ENCODE data around the gene C1QL1. TPM values are rescaled to one million over a fixed set of nuclear protein-coding genes. Genes with fewer than 3 reads are reported as not detected.

Gene C1QL1
- total RNA-seq, 1 donor from 2014 or later, result 0.20 TPM

DNA sequence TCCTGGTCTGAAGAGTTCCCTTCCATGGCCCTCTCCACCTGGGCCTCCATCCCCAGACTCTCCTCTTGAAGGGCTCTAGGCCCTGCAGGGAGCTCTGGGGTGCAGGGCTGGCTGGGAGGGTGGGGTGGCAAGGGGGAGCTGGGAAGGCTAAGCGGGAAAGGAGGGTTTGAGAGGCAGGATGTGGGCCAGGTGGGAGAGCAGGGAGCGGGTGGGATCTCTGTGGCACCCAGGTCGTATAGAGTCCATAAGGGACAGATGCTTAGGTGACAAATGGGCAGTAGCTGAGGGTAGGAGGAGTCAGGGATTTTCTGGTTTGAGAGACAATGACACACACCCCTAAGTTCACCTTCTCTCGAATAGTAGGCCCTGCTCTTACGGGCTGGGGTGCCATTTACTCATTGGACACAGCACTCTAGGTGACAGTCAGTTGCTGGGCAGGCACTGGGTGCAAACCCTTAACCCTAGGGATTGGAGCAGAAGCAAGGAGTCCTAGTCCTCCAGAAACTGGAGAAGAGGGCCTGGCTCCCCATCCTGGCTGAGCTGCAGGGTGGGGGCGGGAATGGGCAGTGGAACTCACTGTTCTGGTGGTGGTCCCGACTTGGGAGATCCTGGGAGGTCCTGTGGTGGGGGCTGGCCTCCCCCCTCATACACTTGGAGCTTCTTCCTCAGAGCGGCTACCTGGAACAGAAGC is 35.9 kb downstream of the C1QL1 start:
- DNase-seq (ENCODE audit: low read depth, low spot score), result no peak

DNA sequence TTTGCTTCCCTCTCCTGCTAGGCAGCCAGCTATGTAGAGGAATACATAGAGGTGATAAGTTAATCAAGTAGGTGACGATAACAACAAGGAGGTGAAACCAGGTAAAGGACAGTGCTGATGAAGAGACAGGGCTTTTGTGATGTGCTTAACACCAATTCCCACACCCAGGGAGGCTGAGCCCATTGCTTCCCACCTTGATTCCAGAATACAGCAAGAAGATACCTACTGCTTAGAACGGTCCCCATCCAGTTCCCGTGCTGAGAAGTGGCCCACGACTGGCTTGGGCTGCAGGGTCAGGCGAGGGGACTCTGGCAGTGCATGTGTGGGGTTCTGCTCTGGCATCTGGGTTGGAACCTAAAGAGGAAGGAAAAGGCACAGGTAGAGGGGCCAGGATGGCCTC is 36.7 kb downstream of the C1QL1 start:
- no peak for DNase-seq (ENCODE audit: low read depth, low spot score)

DNA sequence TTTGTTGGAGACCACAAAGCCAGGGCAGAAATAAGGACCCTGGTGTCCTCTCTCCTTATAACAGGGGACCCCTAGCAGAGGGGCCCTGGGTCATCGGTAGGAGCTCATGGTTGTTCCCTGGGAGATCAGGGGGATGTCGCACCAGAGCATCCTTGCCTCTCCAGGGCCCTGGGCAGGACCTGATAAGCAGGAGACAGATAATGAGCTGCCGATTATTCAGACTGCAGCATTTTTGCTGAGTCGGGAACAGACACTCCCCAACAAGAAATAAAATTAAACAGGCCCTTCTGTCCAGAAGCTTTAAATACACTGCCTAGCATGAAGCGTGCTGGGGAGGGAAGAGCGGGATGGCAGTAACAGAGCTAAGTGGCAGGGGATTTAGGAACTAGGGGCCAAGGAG is 37.4 kb downstream of the C1QL1 start:
- DNase-seq (ENCODE audit: low read depth, low spot score), result no peak

DNA sequence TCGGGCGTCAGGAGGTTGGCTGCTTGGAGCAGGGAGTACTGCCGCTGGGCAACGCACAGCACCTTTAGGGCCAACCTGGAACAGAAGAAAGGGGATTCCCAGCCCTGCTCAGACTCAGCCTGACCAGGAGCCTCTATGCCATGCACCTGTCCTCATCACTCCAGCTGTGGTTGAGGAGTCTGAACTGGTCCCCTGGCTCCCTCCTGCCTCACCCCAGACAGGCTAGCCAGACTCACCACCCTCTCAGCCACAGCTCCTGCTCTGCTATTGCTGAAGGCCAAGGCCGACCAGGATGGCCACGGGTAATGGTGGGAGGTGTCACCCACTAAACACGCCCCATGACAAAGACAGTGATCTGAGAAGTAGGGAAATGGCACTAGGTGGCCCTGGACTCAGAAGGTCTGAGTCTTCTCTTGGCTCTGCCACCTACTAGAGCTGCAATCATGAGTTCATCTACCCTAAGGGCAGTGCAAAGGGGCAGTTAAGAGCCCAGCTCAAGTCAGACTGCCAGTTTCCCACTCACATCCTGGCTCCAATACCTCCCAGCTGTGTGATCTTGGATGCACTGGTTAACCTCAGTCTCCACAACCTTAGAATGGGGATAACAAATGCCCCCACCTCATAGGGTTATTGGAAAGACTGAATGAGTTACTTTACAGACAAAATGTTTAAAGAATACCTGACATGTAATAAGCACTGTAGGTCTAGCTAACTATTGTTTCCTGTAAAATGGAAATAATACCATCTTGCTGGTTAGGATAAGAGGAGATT is 39.0 kb downstream of the C1QL1 start:
- DNase-seq (ENCODE audit: low read depth, low spot score), result no peak

DNA sequence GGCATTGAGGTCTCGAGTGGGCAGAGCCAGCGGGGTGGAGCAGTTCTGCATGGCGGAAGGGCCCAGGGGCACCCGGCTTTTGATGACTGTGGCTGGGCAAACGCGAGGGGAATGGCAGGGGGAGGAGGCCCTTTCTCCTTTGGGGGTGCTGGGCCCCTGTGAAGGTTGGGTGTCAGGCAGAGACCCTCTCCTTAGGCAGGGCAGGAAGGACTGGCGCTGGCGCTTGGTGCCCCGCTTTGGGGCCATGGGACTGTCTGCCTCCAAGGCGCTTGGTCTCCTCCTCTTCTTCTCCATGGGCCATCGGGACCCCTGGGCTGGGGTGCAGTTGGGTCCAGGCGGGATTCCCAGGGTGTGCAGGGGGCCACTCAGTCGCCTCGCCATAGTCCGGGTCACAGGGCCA is 40.0 kb downstream of the C1QL1 start:
- no peak for DNase-seq (ENCODE audit: low read depth, low spot score)

DNA sequence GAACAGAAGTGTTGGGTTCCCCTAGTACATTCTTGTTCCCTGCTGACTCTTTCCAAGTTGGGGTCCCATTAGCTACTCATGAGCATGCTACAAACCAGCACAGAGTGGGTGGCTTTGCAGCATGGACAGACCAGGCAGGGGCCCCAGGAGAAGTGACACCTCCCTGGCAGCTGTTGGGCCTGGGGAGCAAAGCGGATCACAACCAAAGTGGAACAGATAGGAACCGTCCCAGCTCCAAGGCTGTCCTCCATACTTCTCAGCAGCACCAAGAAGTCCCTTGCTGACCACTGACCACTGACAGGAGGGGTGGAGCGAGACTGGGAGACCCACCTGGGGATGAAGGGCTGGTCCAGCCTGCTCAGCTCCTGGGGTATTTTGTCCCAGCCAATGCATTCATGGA is 40.4 kb downstream of the C1QL1 start:
- DNase-seq (ENCODE audit: low read depth, low spot score), result no peak

DNA sequence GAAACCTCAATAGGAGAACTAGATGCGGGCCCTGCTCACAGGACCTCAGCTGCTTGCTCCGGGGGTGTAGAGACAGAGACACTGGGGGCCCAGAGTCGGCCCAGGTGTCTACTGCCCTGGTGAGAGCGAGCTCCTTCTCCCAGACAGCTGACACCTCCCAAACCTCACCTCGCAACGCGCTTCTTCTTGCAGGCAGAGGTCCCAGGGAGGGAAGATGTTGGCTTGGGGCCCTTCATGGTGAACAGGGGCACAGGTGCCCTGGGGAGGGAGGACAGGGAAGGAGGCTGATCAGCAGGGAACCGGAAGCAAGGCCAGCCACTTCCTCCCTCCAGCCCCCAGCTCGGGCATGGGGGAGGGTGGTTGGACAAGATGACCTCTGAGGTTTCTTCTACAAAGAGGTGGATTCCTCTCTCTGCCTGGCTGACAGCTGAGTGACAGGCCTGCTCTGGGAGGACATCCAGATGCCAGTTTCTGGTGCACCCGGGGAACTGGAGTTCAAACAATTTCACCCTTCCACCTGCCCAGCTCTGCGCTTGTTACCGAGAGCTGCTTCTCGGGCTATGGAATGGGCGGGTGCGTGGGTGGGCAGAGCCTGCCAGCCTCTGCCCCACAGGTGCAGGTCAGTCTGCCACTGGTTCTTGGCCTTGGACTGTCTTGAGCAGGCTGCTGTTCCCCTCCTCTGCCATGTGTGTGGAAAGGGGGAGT is 41.1 kb downstream of the C1QL1 start:
- no peak for DNase-seq (ENCODE audit: low read depth, low spot score)

DNA sequence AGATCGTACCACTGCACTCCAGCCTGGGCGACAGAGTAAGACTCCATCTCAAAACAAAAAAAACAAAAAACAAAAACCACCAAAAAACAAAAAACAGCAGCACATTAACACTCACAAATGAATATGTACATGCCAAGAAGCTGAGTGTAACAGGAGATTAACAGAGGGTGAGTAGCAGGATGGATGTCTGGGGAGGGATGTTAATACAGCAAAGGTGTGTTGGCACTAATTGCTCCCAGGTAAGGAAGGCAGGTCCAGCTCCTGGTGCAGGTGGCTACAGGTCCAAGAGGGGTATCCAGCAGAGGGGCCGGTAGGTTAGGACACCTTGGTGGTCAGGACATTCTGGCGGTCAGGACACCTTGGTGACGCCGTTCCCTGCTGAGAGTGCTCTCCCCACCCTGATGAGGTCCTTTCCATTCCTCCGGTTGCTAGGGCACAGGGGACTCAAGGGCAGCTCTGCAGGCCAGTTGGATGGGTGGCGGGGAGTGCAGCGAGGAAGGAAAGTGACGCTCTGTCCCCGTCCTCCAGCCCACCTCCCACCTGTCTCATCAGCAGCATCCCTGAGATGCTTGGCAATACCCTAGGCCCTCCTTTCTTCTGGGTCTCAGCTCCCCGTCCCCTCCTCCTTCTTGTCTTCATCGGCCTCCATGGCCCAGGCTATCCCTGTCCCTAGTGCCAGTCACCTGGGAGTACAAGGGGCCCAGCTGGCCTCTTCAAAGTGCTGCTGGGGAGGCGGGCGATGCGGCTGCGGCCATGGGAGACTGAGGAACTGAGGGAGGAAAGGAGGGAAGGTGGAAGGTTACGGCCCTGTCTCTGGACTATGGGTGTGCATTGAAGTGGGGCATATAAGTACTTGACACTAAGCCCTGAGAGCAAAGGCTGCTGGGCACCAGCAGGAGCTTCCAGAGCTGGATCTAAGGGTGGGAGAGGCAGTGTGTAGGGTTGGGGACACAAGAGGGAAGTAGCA is 42.1 kb downstream of the C1QL1 start:
- DNase-seq (ENCODE audit: low read depth, low spot score), result no peak

DNA sequence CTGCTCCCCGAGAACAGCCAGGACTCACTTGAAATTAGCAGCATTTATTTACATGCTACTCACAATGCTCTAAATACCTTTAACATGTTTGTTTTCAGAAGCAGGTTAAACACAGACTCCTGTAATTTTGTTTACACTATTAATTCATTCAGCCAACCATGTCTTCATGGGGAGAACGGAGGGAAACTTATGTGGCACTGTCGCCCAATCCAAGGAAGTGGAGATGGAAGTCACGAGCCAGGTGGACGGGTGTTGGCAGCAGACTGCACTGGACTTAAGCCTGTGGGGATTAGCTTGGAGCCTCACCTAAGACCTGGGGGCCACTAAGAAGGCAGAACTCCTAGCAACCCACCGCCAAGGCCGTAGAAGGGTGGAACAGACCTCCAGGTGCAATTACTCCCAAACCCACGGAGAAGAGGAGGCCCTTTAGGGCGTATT is 44.0 kb downstream of the C1QL1 start:
- no peak for DNase-seq (ENCODE audit: low read depth, low spot score)

DNA sequence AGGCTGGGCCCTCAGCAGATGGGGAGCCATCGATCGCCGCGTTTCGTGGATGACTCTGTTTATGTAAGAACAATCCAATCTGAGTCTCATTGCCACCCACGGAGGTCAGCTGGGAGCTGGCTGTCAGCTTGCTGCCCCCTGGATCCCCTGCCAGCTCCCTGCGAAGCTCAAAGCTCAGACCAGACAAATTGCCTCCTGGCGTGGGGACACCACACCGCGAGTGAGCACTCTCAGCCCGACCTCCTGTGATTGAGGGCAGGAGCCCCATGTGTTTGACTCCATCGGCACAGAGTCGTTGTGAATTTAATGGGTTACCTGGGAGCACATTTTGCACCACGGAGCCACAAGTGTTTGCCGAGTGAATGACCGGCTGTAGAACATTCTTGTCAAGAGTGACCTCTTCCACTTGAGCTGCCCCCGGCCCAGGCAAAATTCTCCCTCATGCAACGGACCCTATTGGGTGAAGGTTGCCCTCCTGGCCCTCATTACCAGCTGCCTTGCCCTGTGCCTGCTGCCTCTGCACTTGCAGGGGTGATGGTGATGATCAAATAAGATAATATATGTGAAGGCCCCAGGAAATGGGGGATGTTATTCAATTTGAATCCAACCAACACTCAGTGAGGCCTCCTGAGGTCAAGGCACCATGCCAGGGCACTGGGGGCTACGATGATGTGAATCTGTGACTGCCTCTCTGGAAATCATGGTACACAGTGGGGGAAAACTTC is 45.2 kb downstream of the C1QL1 start:
- DNase-seq (ENCODE audit: low read depth, low spot score), result no peak

DNA sequence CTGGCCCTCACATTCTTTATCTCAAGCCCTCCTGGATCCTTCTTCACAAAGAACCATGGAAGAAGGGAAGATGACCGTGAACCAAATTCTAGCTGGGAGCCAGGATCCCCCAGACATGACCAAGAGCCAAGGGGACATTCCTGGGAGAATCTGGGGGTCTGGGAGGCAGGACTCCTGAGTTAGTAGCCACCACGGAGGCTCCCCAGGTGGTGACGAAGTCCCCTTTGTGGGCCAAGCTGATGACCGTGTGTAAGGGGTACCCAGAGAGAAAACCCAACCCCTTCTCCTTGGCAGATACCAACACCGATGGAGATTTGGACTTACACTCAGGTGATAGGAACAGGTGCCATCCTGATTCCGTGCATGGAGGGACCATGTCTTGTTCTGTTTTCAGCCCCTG is 46.0 kb downstream of the C1QL1 start:
- DNase-seq (ENCODE audit: low read depth, low spot score), result no peak

DNA sequence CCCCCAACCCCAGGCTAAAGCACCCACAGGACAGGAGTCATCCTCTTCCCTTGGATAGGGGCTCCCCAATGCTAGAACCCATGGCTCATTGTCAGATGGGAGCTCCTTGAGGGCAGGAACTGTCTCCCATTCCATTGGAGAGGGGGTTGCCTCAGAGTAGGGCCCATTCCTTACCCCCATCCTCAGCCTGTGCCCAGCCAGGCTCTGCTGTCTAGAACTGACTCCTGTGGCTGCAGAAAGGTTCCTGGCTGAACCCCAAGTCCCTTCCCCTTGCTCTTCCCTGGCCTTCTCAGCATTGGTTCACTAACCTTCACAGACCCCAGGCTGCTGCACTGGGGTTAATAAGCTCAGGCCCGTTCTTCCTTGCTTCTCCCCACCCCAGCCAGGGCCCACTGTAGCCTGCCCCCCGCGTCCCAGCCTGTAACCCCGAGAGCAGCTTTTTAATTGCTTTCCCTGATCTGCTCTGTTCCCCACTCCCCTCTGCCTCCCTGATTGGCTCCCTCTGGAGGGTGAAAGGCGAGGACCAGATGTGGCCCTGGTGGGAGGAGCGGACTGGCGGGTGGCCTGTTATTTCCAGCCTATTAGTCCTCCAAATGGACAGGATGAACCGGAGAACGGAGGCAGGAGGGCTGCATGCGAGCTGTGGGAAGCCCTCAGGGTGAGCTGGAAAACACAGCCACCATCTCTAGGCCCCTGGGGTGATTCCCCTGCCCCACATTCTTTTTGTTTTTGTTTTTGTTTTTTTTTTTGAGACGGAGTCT is 46.8 kb downstream of the C1QL1 start:
- DNase-seq (ENCODE audit: low read depth, low spot score), result no peak

DNA sequence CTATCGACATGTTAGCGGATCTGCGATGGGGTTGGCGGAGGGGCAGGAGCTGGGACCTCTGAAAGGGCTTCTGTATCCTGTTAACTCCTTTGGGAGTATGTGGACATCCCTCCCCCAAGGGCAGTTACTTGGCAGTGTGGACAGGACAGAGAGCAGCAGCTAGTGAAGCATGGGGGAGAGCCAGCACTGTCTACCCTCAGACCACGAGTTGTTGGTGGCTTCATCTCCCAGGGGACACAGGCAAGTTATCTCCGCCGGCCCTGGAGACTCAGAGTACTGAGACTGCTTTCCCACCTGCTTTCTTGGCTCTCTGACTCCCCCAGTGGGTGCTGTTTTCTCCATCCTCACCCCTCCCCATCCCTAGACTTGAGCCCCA is 47.5 kb downstream of the C1QL1 start:
- no peak for DNase-seq (ENCODE audit: low read depth, low spot score)

DNA sequence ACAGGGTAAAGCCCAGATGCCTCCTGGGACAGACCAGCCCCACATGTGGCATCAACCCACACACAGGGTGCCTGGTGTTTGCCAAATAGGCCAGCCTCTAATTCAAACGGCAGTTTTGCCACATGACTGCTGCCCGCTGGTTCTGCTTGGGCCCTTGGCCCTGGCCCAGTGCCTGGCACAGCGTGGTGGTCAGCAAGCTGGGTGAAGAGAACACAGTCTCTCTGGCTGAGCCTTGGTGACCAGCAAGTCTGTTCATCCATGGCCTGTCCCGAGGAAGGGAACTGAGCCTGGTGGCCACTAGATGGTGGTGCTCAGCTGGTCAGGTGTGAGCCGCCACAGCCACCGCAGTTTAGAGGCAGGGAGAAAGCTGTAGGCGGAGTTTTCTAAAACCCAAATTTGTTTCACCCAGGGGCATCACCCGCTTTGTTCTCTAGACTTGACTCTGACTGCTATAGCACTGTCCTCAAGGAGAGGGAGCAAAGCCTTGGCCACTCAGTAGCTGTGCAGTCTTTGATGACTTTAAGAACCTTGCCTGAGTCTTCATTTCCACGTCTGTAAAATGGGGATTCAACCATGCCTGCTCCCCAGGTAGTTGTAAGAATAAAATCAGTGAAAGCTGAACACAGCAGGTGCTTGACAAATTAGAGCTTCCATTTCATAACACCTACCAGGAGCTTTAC is 48.1 kb downstream of the C1QL1 start:
- no peak for DNase-seq (ENCODE audit: low read depth, low spot score)

DNA sequence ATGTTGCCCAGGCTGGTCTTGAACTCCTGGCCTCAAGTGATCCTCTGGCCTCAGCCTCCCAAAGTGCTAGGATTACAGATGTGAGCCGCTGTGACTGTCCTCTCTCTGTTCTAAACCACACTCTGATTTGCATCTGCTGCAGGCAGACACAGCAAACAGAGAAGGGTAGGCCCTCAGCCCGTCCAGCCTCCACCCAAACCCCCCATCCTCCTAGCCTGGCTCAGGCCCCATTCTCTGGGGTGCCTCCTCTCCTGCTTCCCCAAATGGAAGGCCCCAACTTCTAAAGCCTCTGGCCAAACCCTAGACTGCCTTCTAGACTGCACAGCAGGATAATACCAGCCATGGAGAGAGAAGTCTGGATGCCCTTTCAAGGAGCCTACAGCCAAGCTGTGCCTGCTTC is 48.7 kb downstream of the C1QL1 start:
- no peak for DNase-seq (ENCODE audit: low read depth, low spot score)

DNA sequence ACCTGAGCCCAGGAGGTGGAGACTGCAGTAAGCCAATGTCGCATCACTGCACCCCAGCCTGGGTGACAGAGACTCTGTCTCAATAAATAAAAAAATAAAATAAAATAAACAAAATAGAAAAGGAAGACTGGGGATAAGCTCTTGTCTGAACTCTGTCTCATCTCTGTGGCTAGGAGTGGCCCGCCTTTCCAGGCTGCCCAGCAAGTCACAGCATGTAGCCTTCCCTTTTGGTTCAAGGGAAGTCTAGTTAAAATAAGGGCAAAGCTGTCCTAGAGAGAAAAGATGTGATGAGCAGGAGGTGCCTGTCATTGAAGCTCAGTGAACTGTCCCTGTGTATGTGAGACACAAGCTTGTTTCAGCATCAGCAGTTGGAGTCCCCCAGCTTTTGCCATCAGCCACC is 50.1 kb downstream of the C1QL1 start:
- no peak for DNase-seq (ENCODE audit: low read depth, low spot score)

DNA sequence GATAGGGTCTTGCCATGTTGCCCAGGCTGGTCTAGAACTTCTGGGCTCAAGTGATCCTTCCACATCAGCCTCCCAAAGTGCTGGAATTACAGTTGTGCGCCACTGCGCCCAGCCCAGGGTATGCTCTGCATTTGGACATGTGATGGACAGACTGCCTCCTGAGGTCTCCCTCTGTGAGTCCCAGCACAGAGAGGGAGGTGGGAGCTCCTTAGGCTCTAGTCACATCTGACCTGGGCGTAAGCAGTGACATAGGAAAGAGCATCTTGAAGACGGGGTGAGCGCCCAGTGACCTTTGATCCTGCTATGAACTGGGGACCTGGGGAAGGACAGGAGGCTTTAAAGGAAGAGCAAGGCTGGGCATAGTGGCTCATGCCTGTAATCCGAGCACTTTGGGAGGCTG is 50.6 kb downstream of the C1QL1 start:
- DNase-seq (ENCODE audit: low read depth, low spot score), result no peak

DNA sequence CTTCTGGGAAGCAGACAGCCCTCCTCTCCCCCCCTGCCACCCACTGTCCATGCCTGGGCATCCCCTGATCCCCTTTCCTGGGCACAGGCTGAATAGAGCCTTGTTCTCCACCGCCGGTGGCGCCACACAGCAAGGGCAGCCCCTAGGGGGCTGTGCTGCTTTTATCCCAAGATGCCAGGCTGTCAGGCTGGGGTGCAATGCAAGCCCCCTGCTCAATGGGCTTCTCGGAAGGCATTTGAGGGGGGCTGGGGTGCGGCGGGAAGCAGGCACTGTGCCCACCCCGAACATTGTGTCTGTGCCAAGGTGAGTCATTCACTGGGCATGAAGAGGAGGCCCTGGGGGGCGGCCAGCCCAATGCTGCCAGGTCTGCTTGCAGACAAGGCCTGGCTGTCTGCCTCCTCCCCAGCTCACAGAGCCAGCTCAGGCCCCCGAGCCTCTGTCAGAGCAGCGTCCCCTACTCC is 51.3 kb downstream of the C1QL1 start:
- DNase-seq (ENCODE audit: low read depth, low spot score), result no peak

Measured in pulmonary artery endothelial cell (primary cell).